ENCODE data around the gene ZNF296.

DNA sequence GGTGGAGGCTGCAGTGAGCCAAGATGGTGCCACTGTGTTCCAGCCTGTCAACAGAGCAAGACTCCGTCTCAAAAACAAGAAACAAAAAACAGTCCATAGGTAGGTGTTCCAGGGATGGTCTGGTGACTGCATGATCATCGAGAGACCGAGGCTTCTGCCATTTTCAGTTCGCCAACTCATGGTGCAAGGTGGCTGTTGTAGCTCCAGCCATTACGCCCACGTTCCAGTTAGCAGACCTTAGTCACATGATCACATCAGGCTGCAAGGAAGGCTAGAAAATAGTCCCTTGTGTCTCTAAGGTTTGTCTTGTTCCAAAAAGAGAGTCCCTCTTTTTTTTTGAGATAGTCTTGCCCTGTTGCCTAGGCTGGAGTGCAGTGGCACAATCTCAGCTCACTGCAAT, 40.5 kb downstream of the ZNF296 start:
- TF ChIP-seq ISL1 (CRISPR knock-in tag; IDR thresholded peaks at IDR 0.05), result no peak
- TF ChIP-seq ZFP3 (CRISPR knock-in tag; IDR thresholded peaks at IDR 0.05), result no peak
- TF ChIP-seq, protein P1, sequence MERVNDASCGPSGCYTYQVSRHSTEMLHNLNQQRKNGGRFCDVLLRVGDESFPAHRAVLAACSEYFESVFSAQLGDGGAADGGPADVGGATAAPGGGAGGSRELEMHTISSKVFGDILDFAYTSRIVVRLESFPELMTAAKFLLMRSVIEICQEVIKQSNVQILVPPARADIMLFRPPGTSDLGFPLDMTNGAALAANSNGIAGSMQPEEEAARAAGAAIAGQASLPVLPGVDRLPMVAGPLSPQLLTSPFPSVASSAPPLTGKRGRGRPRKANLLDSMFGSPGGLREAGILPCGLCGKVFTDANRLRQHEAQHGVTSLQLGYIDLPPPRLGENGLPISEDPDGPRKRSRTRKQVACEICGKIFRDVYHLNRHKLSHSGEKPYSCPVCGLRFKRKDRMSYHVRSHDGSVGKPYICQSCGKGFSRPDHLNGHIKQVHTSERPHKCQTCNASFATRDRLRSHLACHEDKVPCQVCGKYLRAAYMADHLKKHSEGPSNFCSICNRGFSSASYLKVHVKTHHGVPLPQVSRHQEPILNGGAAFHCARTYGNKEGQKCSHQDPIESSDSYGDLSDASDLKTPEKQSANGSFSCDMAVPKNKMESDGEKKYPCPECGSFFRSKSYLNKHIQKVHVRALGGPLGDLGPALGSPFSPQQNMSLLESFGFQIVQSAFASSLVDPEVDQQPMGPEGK (CRISPR knock-in tag; IDR thresholded peaks at IDR 0.05; ENCODE audit: borderline replicate concordance), result no peak
- TF ChIP-seq, protein P2, sequence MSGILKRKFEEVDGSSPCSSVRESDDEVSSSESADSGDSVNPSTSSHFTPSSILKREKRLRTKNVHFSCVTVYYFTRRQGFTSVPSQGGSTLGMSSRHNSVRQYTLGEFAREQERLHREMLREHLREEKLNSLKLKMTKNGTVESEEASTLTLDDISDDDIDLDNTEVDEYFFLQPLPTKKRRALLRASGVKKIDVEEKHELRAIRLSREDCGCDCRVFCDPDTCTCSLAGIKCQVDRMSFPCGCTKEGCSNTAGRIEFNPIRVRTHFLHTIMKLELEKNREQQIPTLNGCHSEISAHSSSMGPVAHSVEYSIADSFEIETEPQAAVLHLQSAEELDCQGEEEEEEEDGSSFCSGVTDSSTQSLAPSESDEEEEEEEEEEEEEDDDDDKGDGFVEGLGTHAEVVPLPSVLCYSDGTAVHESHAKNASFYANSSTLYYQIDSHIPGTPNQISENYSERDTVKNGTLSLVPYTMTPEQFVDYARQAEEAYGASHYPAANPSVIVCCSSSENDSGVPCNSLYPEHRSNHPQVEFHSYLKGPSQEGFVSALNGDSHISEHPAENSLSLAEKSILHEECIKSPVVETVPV (CRISPR knock-in tag; IDR thresholded peaks at IDR 0.05), result no peak
- TF ChIP-seq RARB (CRISPR knock-in tag; IDR thresholded peaks at IDR 0.05), result no peak
- TF ChIP-seq ZNF565 (CRISPR knock-in tag; conservative IDR thresholded peaks at IDR 0.05; ENCODE audit: low read depth), result no peak
- TF ChIP-seq TOX (CRISPR knock-in tag; IDR thresholded peaks at IDR 0.05; ENCODE audit: borderline replicate concordance), result no peak
- no peak for TF ChIP-seq CSDC2 (CRISPR knock-in tag; IDR thresholded peaks at IDR 0.05)
- TF ChIP-seq ARNTL (CRISPR knock-in tag; IDR thresholded peaks at IDR 0.05; ENCODE audit: borderline replicate concordance, low read depth), result no peak
- TF ChIP-seq, protein P3, sequence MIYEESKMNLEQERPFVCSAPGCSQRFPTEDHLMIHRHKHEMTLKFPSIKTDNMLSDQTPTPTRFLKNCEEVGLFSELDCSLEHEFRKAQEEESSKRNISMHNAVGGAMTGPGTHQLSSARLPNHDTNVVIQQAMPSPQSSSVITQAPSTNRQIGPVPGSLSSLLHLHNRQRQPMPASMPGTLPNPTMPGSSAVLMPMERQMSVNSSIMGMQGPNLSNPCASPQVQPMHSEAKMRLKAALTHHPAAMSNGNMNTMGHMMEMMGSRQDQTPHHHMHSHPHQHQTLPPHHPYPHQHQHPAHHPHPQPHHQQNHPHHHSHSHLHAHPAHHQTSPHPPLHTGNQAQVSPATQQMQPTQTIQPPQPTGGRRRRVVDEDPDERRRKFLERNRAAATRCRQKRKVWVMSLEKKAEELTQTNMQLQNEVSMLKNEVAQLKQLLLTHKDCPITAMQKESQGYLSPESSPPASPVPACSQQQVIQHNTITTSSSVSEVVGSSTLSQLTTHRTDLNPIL (CRISPR knock-in tag; IDR thresholded peaks at IDR 0.05; ENCODE audit: low read depth), result no peak
- TF ChIP-seq OSR1 (CRISPR knock-in tag; IDR thresholded peaks at IDR 0.05), result no peak
- no peak for TF ChIP-seq BACH2 (CRISPR knock-in tag; IDR thresholded peaks at IDR 0.05; ENCODE audit: borderline replicate concordance)

Data from SK-N-SH treated with all-trans-retinoic acid at 6 μM for 48 hours (cell line).